HEK293 (cell line): ENCODE data around the gene DGUOK.

Source experiments
- CTCF ChIA-PET: fragments of 350-600 bp; formaldehyde crosslinking; extraction: SDS; loops from one replicate; lab custom pipeline; 2021; ENCODE audit warnings: antibody characterized with exemption; lab: Yijun Ruan, JAX
- POLR2A ChIA-PET: fragments of 300-600 bp; formaldehyde crosslinking; extraction: SDS; loops from one replicate; lab custom pipeline; 2020; ENCODE audit warnings: antibody characterized with exemption, inconsistent platforms; lab: Yijun Ruan, JAX
- H3K27ac ChIP-seq: fragments of 200-500 bp; sonication (Bioruptor generic); 2 replicates; pipeline ENCODE4 v1.5.1; 2014; ENCODE audit warnings: low read depth, low read length, control low read depth, inconsistent platforms; ENCODE audit errors: extremely low read depth
- H3K36me3 ChIP-seq, 2 experiments: fragments of 200-500 bp in 1 of 2; sonication (Bioruptor generic) in 1 of 2; 1 replicate in 1 of 2; 2 replicates in 1 of 2; pipeline ENCODE4 v1.5.1; 2014 to 2017; ENCODE audit warnings: inconsistent platforms in 2 of 2, low read length in 2 of 2; ENCODE audit not compliant: control insufficient read depth in 2 of 2, insufficient read depth in 1 of 2
- H3K4me1 ChIP-seq: fragments of 200-500 bp; sonication (Bioruptor generic); 2 replicates; pipeline ENCODE4 v1.5.1; 2014; ENCODE audit warnings: mild to moderate bottlenecking, low read length, inconsistent platforms; ENCODE audit not compliant: control insufficient read depth, insufficient read depth
- H3K4me3 ChIP-seq: 2 replicates; pipeline ENCODE4 v1.5.1; 2011; ENCODE audit warnings: low read depth, mild to moderate bottlenecking, control low read depth, low read length, moderate library complexity
- H3K9me3 ChIP-seq: fragments of 200-500 bp; sonication (Bioruptor generic); 2 replicates; pipeline ENCODE4 v1.5.1; 2014; ENCODE audit warnings: low read depth, low read length, inconsistent platforms; ENCODE audit not compliant: control insufficient read depth, insufficient read depth
- EGR2 ChIP-seq: fragments of 450-650 bp; formaldehyde crosslinking; IDR thresholded peaks from 2 replicates; pipeline ENCODE4 v1.5.1; 2016; ENCODE audit warnings: low read depth, missing biosample characterization, missing genetic modification characterization
- KLF1 ChIP-seq: fragments of 450-650 bp; formaldehyde crosslinking; IDR thresholded peaks from 2 replicates; pipeline ENCODE4 v1.5.1; 2016; ENCODE audit warnings: missing biosample characterization, missing genetic modification characterization
- RBAK ChIP-seq: fragments of 450-650 bp; formaldehyde crosslinking; IDR thresholded peaks from 2 replicates; pipeline ENCODE4 v1.5.1; 2016; ENCODE audit warnings: missing biosample characterization, missing genetic modification characterization
- REPIN1 ChIP-seq: fragments of 450-650 bp; formaldehyde crosslinking; IDR thresholded peaks from 2 replicates; pipeline ENCODE4 v1.5.1; 2017; ENCODE audit warnings: missing biosample characterization, missing genetic modification characterization, low read depth
- SALL2 ChIP-seq: fragments of 450-650 bp; formaldehyde crosslinking; IDR thresholded peaks from 2 replicates; pipeline ENCODE4 v1.5.0; 2017; ENCODE audit warnings: missing biosample characterization, mild to moderate bottlenecking, missing genetic modification characterization, borderline replicate concordance
- SP2 ChIP-seq: fragments of 450-650 bp; formaldehyde crosslinking; IDR thresholded peaks from 2 replicates; pipeline ENCODE4 v1.5.1; 2016; ENCODE audit warnings: missing biosample characterization, missing genetic modification characterization
- TRIM28 ChIP-seq: IDR thresholded peaks from 2 replicates; pipeline ENCODE4 v1.6.1; 2011; ENCODE audit warnings: low read length, control low read depth, borderline replicate concordance
- WT1 ChIP-seq: fragments of 450-650 bp; formaldehyde crosslinking; IDR thresholded peaks from 2 replicates; pipeline ENCODE4 v1.5.1; 2016; ENCODE audit warnings: missing biosample characterization, missing genetic modification characterization
- ZBTB17 ChIP-seq: fragments of 450-650 bp; formaldehyde crosslinking; IDR thresholded peaks from 2 replicates; pipeline ENCODE4 v1.5.1; 2016; ENCODE audit warnings: missing biosample characterization, missing genetic modification characterization
- ZBTB20 ChIP-seq: fragments of 450-650 bp; formaldehyde crosslinking; IDR thresholded peaks from 2 replicates; pipeline ENCODE4 v1.5.1; 2016; ENCODE audit warnings: missing biosample characterization, missing genetic modification characterization
- ZFHX2 ChIP-seq: fragments of 450-650 bp; formaldehyde crosslinking; conservative IDR thresholded peaks from 2 replicates; pipeline ENCODE4 v1.5.1; 2016; ENCODE audit warnings: missing biosample characterization, missing genetic modification characterization
- ZNF133 ChIP-seq: fragments of 450-650 bp; formaldehyde crosslinking; IDR thresholded peaks from 2 replicates; pipeline ENCODE4 v1.5.1; 2016; ENCODE audit warnings: missing biosample characterization, missing genetic modification characterization
- ZNF341 ChIP-seq: fragments of 450-650 bp; formaldehyde crosslinking; IDR thresholded peaks from 2 replicates; pipeline ENCODE4; 2016; ENCODE audit warnings: low read depth, missing biosample characterization, missing genetic modification characterization
- ZNF366 ChIP-seq: fragments of 450-650 bp; formaldehyde crosslinking; conservative IDR thresholded peaks from 2 replicates; pipeline ENCODE4 v1.5.1; 2016; ENCODE audit warnings: missing biosample characterization, missing genetic modification characterization
- ZNF433 ChIP-seq: fragments of 450-650 bp; formaldehyde crosslinking; IDR thresholded peaks from 2 replicates; pipeline ENCODE4 v1.5.1; 2016; ENCODE audit warnings: missing biosample characterization, missing genetic modification characterization, low read depth
- ZNF513 ChIP-seq: fragments of 450-650 bp; IDR thresholded peaks from 2 replicates; pipeline ENCODE4 v1.5.1; 2018; ENCODE audit warnings: missing biosample characterization, missing genetic modification characterization
- ZNF561 ChIP-seq: fragments of 450-650 bp; IDR thresholded peaks from 2 replicates; pipeline ENCODE4 v1.5.1; 2018; ENCODE audit warnings: missing biosample characterization, missing genetic modification characterization, borderline replicate concordance
- ZNF600 ChIP-seq: fragments of 450-650 bp; formaldehyde crosslinking; IDR thresholded peaks from 2 replicates; pipeline ENCODE4 v1.5.1; 2016; ENCODE audit warnings: missing biosample characterization, missing genetic modification characterization
- ZNF624 ChIP-seq: fragments of 450-650 bp; formaldehyde crosslinking; IDR thresholded peaks from 2 replicates; pipeline ENCODE4 v1.5.1; 2017; ENCODE audit warnings: missing biosample characterization, missing genetic modification characterization
- ZNF747 ChIP-seq: fragments of 450-650 bp; formaldehyde crosslinking; IDR thresholded peaks from 2 replicates; pipeline ENCODE4 v1.5.1; 2016; ENCODE audit warnings: missing biosample characterization, missing genetic modification characterization
- TF ChIP-seq, protein P1 (sequence below): sonication (generic); formaldehyde crosslinking; IDR thresholded peaks from 2 replicates; pipeline ENCODE4 v1.8.1; 2022; ENCODE audit warnings: mild to moderate bottlenecking, moderate library complexity, missing genetic modification reagents
- TF ChIP-seq, protein P2 (sequence below): fragments of 450-650 bp; formaldehyde crosslinking; IDR thresholded peaks from 2 replicates; pipeline ENCODE4; 2016; ENCODE audit warnings: missing biosample characterization, missing genetic modification characterization
- TF ChIP-seq, protein P3 (sequence below): fragments of 450-650 bp; formaldehyde crosslinking; IDR thresholded peaks from 2 replicates; pipeline ENCODE4 v1.5.1; 2016; ENCODE audit warnings: missing biosample characterization, missing genetic modification characterization

The DGUOK gene

GRCh38 chr2:73999881-74000597 is 73.4 kb downstream of the DGUOK start:
- 0 out of 2 replicates have a peak, but pooled peaks have one; percentile 28 for TF ChIP-seq ZNF366 (tag by site-specific recombination)
- TF ChIP-seq ZNF600 (tag by site-specific recombination) = peak; percentile 78
- peak; percentile 74 for TF ChIP-seq EGR2 (tag by site-specific recombination)
- no peak for TF ChIP-seq ZNF561 (tag by site-specific recombination)
- TF ChIP-seq RBAK (tag by site-specific recombination) = no peak
- peak; percentile 85 for TF ChIP-seq ZFHX2 (tag by site-specific recombination)
- TF ChIP-seq TRIM28 = peak; percentile 51; the same call in 1 of the 2 replicates
- TF ChIP-seq, protein P1, sequence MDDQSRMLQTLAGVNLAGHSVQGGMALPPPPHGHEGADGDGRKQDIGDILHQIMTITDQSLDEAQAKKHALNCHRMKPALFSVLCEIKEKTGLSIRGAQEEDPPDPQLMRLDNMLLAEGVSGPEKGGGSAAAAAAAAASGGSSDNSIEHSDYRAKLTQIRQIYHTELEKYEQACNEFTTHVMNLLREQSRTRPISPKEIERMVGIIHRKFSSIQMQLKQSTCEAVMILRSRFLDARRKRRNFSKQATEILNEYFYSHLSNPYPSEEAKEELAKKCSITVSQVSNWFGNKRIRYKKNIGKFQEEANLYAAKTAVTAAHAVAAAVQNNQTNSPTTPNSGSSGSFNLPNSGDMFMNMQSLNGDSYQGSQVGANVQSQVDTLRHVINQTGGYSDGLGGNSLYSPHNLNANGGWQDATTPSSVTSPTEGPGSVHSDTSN = 0 out of 2 replicates have a peak, but pooled peaks have one; percentile 32
- TF ChIP-seq ZNF624 (tag by site-specific recombination) = no peak
- peak; percentile 62; the same call in 1 of the 2 replicates for TF ChIP-seq WT1 (tag by site-specific recombination)
- peak; percentile 68 for TF ChIP-seq ZBTB20 (tag by site-specific recombination)
- TF ChIP-seq, protein P2, sequence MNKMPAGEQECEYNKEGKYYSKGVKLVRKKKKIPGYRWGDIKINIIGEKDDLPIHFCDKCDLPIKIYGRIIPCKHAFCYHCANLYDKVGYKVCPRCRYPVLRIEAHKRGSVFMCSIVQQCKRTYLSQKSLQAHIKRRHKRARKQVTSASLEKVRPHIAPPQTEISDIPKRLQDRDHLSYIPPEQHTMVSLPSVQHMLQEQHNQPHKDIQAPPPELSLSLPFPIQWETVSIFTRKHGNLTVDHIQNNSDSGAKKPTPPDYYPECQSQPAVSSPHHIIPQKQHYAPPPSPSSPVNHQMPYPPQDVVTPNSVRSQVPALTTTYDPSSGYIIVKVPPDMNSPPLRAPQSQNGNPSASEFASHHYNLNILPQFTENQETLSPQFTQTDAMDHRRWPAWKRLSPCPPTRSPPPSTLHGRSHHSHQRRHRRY (tag by site-specific recombination) = no peak
- no peak for TF ChIP-seq REPIN1 (tag by site-specific recombination)
- TF ChIP-seq, protein P3, sequence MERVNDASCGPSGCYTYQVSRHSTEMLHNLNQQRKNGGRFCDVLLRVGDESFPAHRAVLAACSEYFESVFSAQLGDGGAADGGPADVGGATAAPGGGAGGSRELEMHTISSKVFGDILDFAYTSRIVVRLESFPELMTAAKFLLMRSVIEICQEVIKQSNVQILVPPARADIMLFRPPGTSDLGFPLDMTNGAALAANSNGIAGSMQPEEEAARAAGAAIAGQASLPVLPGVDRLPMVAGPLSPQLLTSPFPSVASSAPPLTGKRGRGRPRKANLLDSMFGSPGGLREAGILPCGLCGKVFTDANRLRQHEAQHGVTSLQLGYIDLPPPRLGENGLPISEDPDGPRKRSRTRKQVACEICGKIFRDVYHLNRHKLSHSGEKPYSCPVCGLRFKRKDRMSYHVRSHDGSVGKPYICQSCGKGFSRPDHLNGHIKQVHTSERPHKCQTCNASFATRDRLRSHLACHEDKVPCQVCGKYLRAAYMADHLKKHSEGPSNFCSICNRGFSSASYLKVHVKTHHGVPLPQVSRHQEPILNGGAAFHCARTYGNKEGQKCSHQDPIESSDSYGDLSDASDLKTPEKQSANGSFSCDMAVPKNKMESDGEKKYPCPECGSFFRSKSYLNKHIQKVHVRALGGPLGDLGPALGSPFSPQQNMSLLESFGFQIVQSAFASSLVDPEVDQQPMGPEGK = peak; percentile 14; the same call in 1 of the 2 replicates
- TF ChIP-seq ZBTB17 (tag by site-specific recombination) = peak; percentile 86
- TF ChIP-seq SP2 (tag by site-specific recombination) = peak; percentile 17; the same call in 1 of the 2 replicates
- TF ChIP-seq ZNF133 (tag by site-specific recombination) = no peak
- TF ChIP-seq SALL2 (tag by site-specific recombination) = no peak
- TF ChIP-seq ZNF341 (tag by site-specific recombination) = no peak; the same call in 1 of the 2 replicates
- no peak for TF ChIP-seq ZNF747 (tag by site-specific recombination)
- no peak for TF ChIP-seq ZNF433
- no peak for TF ChIP-seq ZNF513
- TF ChIP-seq KLF1 (tag by site-specific recombination) = peak; percentile 40; the same call in 1 of the 2 replicates
- CTCF ChIA-PET = interaction anchor here (0.8 to 1.5 kb wide), 4 partner anchors 9 to 176 kb away, joined by 3 to 4 read pairs (median 3); partner anchors contain the start of gene BOLA3
- 0 out of 2 replicates have a peak overlapping the region, but pooled peaks have one; percentile 2 for H3K27ac ChIP-seq

More at GRCh38 chr2:73999881-74000597, 73.4 kb downstream of the DGUOK start:
- no peak overlapping the region for H3K4me3 ChIP-seq
- no peaks in the 10 kb centered on the region for H3K9me3 ChIP-seq
- H3K4me1 ChIP-seq = peaks cover 28% of the 10 kb centered on the region
- H3K36me3 ChIP-seq = no peaks in the 10 kb centered on the region
- POLR2A ChIA-PET = interaction anchor here (0.5 to 0.9 kb wide), 2 partner anchors 8 to 10 kb away, joined by 3 to 5 read pairs; no protein-coding TSS in a partner anchor
